NB4 (cell line): ENCODE data around the gene TGFBR3.

Experiments
- TF ChIP-seq, protein P1 (sequence below): IDR thresholded peaks from one replicate; pipeline ENCODE4 v1.5.1; 2012; ENCODE audit warnings: low read depth, low read length
- TF ChIP-seq, protein P2 (sequence below): IDR thresholded peaks from 2 replicates; pipeline ENCODE4 v1.6.1; 2011; ENCODE audit warnings: low read depth, low read length

DNA sequence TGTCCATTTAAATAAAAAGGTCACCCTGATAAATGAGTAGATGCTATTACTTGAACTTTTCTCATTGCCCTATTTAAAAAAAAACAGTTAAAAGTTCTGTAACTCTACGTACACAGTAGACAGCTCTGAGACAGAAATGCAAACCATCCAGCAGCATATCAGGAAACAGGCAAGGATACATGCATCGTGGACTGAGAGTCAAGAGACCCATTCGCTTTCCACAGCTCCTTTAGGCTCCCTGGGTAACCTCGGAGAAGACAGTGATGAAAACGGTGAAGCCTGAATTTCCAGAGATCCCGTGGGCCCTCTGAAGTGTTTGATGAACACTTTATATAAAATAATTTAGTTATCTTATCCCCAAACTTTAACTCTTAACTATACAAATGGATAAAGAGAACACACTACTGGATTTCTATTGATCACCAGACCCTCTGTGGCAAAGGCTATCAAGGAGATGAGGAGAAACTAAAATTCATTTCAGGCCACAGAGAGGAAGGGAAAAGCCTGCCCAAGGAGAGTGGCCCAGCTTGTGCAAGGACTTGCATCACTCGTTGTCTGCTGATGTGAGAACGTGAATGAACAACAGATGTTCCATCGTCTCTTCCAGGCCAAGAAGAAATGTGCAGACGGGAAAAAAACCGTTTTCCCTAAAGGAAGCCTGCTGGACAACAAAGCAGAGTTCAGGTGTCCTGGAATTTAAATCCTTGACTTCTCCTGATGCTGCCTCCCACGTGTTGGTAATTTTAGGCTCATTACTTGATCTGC is 131.0 kb downstream of the TGFBR3 start:
- TF ChIP-seq, protein P1, sequence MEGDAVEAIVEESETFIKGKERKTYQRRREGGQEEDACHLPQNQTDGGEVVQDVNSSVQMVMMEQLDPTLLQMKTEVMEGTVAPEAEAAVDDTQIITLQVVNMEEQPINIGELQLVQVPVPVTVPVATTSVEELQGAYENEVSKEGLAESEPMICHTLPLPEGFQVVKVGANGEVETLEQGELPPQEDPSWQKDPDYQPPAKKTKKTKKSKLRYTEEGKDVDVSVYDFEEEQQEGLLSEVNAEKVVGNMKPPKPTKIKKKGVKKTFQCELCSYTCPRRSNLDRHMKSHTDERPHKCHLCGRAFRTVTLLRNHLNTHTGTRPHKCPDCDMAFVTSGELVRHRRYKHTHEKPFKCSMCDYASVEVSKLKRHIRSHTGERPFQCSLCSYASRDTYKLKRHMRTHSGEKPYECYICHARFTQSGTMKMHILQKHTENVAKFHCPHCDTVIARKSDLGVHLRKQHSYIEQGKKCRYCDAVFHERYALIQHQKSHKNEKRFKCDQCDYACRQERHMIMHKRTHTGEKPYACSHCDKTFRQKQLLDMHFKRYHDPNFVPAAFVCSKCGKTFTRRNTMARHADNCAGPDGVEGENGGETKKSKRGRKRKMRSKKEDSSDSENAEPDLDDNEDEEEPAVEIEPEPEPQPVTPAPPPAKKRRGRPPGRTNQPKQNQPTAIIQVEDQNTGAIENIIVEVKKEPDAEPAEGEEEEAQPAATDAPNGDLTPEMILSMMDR, result no peak
- TF ChIP-seq, protein P2, sequence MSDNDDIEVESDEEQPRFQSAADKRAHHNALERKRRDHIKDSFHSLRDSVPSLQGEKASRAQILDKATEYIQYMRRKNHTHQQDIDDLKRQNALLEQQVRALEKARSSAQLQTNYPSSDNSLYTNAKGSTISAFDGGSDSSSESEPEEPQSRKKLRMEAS, result no peak
